Spinal cord (tissue), 10 donors: ENCODE results near the gene CENPO. TPM values are rescaled to one million over a fixed set of nuclear protein-coding genes. Genes with fewer than 3 reads are reported as not detected.

Experiments used
- DNase-seq, 6 donors: peaks; one replicate each; pipeline versions ENCODE4 v3.0.0 to v3.0.0-alpha.2; 2013 to 2015; ENCODE audit warnings: low spot score in 6 of 6, low read depth in 4 of 6
- H3K27ac ChIP-seq: one replicate; pipeline ENCODE4 v1.5.1; 2013; ENCODE audit warnings: low read depth, low read length, control low read depth
- H3K27me3 ChIP-seq: one replicate; pipeline ENCODE4 v1.6.1; 2013; ENCODE audit warnings: low read length; ENCODE audit not compliant: control insufficient read depth, insufficient read depth
- H3K36me3 ChIP-seq: one replicate; pipeline ENCODE4 v1.6.1; 2013; ENCODE audit warnings: low read length; ENCODE audit not compliant: control insufficient read depth, insufficient read depth
- H3K4me1 ChIP-seq: one replicate; pipeline ENCODE4 v1.6.1; 2013; ENCODE audit warnings: low read length; ENCODE audit not compliant: control insufficient read depth, insufficient read depth
- H3K4me3 ChIP-seq: one replicate; pipeline ENCODE4 v1.5.1; 2013; ENCODE audit warnings: low read depth, low read length, control low read depth
- H3K9me3 ChIP-seq: one replicate; pipeline ENCODE4 v1.6.1; 2013; ENCODE audit warnings: low read length; ENCODE audit not compliant: control insufficient read depth, insufficient read depth
- WGBS: methylation state at CpG from one replicate; pipeline ENCODE4 v1.1.5; 2013; ENCODE audit warnings: missing lambda C conversion rate; ENCODE audit not compliant: insufficient coverage; 5-methylcytosine and 5-hydroxymethylcytosine counted together
- polyA plus RNA-seq, 2 donors: library from polyadenylated mRNA; unstranded; fragments of 120-200 nt; gene quantifications; one replicate each; pipeline ENCODE4 v1.2.1, GENCODE V29; 2013; ENCODE audit not compliant: insufficient read length in 2 of 2
- total RNA-seq, 2 donors: library from RNA; depleted of rRNA in 1 of 2; stranded (reverse); fragments of 120-200 nt in 1 of 2; fragments of >200 nt in 1 of 2; gene quantifications; one replicate each; pipeline versions ENCODE4 v1.2.3 to v1.2.4, GENCODE V29; 2013 to 2014
- donor health status: healthy.

CENPO gene
- total and polyA plus RNA-seq, 4 donors = 12.7 to 24.0 (median 18.1) TPM

- H3K4me3 ChIP-seq = no peak overlapping the region
- no peak for DNase-seq
Measured at GRCh38 chr2:24819442-24820174, 26.4 kb downstream of the CENPO start.

DNA sequence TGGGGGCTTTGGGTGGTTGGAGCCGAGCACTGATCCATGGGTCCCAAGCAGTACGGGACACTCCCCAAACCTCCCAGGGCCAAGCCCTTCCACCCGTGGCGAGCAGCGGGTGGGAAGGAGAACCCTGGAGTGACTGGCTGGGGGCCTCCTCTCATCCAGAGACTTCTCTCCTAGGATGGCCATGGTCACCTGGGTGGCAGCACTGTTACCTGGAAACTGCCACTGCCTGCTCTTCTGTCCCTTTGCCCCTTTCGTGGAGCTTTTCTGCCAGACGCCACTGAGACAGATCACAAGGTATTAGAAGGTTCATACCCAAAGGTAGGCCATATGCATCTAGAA, 26.9 kb downstream of the CENPO start:
- H3K27me3 ChIP-seq = no peaks in the 10 kb centered on the region
- 90% methylated on average over 5 of the region's 7 CpGs for WGBS
- peaks cover 10% of the 10 kb centered on the region for H3K4me1 ChIP-seq
- no peak overlapping the region for H3K27ac ChIP-seq
- H3K9me3 ChIP-seq = no peaks in the 10 kb centered on the region
- DNase-seq = no peak
- peaks cover 65% of the 10 kb centered on the region for H3K36me3 ChIP-seq
- H3K4me3 ChIP-seq = no peak overlapping the region

More at GRCh38 chr2:24819442-24820174, 26.4 kb downstream of the CENPO start:
- 92% methylated on average over 11 of the region's 21 CpGs for whole genome bisulfite sequencing
- Histone ChIP-seq H3K27ac (no peak overlapping the region), H3K27me3 (no peaks in the 10 kb centered on the region), H3K36me3 (peaks cover 60% of the 10 kb centered on the region), H3K4me1 (peaks cover 10% of the 10 kb centered on the region), H3K9me3 (no peaks in the 10 kb centered on the region)

GRCh38 chr2:24820598-24821432, 27.6 kb downstream of the CENPO start:
- Histone ChIP-seq H3K9me3 (no peaks in the 10 kb centered on the region), H3K27ac (no peak overlapping the region), H3K4me1 (peaks cover 10% of the 10 kb centered on the region), H3K36me3 (peaks cover 71% of the 10 kb centered on the region), H3K27me3 (no peaks in the 10 kb centered on the region), H3K4me3 (no peak overlapping the region)
- WGBS = 84% methylated on average over 15 of the region's 17 CpGs
- no peak for DNase-seq

- H3K27ac ChIP-seq = no peak overlapping the region
- H3K9me3 ChIP-seq = no peaks in the 10 kb centered on the region
- peaks cover 74% of the 10 kb centered on the region for H3K36me3 ChIP-seq
- H3K27me3 ChIP-seq = no peaks in the 10 kb centered on the region
- no peak for DNase-seq
- 83% methylated on average over 12 of the region's 15 CpGs for WGBS
- no peak overlapping the region for H3K4me3 ChIP-seq
- H3K4me1 ChIP-seq = peaks cover 10% of the 10 kb centered on the region
Measured at GRCh38 chr2:24821433-24821891, 28.2 kb downstream of the CENPO start.

DNA sequence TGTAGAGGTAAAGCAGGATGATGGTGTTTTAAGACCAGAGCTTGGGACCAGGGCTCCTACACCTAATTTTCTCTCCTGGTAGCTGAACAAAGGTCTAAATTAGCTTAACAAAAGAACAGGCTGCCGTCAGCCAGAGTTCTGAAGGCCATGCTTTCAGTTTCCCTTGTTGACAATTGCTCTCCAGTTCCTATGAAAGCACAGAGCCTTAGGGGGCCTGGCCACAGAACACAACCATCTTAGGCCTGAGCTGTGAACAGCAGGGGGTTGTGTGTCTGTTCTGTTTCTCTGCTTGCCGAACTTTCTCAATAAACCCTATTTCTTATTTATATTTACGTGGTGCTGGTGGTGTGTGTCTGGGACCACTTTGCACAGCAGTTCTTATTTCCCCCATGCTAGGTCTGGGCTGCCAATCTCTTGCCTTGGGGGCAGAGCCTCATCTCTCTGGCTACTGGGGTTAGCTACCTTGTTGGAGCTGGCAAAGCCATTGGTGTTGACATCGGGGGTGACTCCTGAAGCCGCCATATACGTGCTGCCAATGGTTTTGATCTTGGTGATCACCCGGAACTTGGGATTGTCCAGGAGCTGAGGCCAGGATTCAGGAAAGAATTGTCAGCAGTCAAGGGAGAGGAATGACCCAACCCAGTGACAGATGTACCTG, 29.0 kb downstream of the CENPO start:
- 78% methylated on average over 5 of the region's 7 CpGs for WGBS
- Histone ChIP-seq H3K4me3 (no peak overlapping the region), H3K36me3 (peaks cover 73% of the 10 kb centered on the region), H3K27ac (no peak overlapping the region), H3K9me3 (no peaks in the 10 kb centered on the region), H3K4me1 (peaks cover 12% of the 10 kb centered on the region), H3K27me3 (no peaks in the 10 kb centered on the region)
- DNase-seq = peak in 1 of 6 donors; percentile 63

DNA sequence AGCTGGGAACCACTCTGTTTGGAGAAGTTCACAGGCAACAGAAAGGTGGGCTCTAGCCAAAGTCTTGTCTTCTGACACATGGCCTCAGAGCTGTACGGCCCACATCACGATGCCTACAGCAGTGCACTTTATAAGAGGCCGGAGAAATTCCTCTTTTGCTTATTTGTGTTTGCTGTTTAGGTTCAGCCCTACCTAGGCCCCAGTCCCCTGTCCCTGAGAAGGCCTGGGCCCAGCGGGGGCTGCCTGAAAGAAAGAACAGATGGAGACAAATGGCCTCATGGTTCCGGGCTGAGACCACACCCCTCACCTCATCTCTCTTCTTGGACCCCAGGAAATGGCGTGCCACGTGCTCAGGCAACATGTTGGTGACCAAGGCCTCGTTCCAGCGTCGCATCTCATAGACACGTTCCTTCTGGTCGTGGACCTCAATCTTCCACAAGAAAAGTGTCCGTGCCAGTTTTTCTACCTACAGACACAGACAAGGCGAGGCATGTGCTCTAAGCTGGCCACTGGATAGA, 30.9 kb downstream of the CENPO start:
- no peaks in the 10 kb centered on the region for H3K9me3 ChIP-seq
- H3K27ac ChIP-seq = no peak overlapping the region
- no peak for DNase-seq
- peaks cover 70% of the 10 kb centered on the region for H3K36me3 ChIP-seq
- H3K27me3 ChIP-seq = no peaks in the 10 kb centered on the region
- peaks cover 30% of the 10 kb centered on the region for H3K4me1 ChIP-seq
- no peak overlapping the region for H3K4me3 ChIP-seq
- 88% methylated on average over 14 of the region's 14 CpGs for WGBS

DNA sequence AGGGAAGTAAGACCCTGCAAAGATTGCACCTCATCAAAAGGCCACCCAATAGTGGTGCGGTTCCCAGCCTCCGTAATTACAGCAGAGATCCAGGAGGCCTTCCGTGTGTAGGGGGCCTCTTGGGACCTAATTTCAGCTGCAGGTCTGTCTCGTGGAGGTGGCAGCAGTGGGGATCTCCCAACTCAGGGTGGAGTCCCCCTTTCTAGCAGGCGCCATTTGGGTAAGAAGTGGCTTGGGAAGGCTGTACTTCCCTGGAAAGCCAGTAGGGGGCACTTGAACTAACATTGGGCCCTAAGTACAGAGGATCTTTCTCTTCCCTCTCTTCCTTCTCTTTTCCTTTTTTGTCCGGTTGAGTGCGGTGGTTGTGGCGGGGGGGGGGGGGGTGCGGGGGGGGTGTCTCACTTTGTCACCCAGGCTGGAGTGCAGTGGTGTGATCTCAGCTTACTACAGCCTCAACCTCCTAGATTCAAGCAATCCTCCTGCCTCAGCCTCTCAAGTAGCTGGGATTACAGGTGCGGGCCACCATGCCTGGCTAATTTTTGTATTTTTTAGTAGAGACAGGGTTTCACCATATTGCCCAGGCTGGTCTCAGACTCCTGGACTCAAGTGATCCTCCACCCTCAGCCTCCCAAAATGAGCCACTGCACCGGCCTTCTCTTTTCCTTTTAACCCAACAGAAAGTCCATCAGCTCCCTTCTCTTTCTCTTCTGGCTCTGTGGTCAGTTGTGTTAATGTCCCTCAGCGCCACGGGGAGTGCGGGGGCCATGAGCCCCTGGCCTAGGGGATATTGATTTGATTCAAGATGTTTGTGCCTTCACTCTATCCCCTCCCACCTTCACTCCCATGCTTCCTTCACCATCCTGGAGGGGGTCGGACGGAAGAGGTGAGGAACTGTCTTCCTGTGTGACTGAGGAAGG, 32.0 kb downstream of the CENPO start:
- H3K4me1 ChIP-seq = peaks cover 30% of the 10 kb centered on the region
- no peaks in the 10 kb centered on the region for H3K27me3 ChIP-seq
- H3K36me3 ChIP-seq = peaks cover 61% of the 10 kb centered on the region
- no peak overlapping the region for H3K4me3 ChIP-seq
- H3K27ac ChIP-seq = no peak overlapping the region
- H3K9me3 ChIP-seq = no peaks in the 10 kb centered on the region
- 100% methylated on average over 4 of the region's 16 CpGs for WGBS
- DNase-seq = no peak

GRCh38 chr2:24825883-24826772, 32.9 kb downstream of the CENPO start:
- 95% methylated on average over 12 of the region's 14 CpGs for WGBS
- no peak for DNase-seq
- Histone ChIP-seq H3K27me3 (no peaks in the 10 kb centered on the region), H3K36me3 (peaks cover 62% of the 10 kb centered on the region), H3K4me1 (peaks cover 30% of the 10 kb centered on the region), H3K9me3 (no peaks in the 10 kb centered on the region), H3K4me3 (no peak overlapping the region), H3K27ac (no peak overlapping the region)
